NCI-H146 (cell line): ENCODE data around the gene GRAMD2A.
A peak's percentile ranks its signal among the peaks of the same experiment; 100 is the strongest.

Experiments used
- DNase-seq: peaks from one replicate; lab custom pipeline; 2025; lab: John Stamatoyannopoulos, UW

GRAMD2A gene

DNA sequence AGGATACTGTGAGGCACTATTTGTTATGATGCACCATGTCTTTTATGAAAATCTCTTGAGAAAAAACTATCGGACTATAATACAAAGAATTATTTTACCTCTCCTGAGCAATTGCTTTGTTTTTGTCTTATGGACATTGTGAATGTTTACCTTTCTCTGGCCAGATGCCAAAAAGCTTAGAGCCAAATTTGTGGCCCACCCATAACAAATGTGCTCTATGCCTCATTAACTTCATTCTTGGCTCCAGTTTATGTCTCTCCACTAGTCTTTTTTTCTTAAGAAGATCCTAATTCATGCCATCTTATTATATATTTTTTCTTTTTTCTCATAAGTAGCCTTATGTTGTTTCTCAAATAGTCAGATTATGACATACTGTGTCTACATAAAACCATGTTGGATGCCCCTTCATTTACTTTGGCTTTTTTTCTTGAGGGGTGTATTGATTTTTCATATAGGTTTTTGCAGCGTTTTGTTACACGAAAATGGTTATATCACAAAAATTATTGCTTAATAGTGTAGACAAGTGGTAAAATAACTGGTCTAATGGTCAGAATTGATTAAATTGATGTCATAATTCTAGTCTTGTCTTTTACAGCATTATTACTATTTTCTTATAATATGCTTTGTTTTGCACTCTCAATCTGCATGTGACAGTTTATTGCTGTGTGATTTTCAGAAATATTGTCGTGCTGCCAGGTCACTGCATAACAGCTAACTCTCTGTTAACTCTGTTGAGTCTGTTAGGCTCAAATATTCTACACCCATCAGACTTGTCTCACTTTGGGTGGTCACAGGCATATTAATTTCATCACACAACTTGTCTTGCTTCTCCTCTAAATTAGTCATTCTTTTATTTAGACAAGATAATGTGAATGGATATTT, 61.2 kb downstream of the GRAMD2A start:
- DNase-seq, result peak; percentile 67

DNA sequence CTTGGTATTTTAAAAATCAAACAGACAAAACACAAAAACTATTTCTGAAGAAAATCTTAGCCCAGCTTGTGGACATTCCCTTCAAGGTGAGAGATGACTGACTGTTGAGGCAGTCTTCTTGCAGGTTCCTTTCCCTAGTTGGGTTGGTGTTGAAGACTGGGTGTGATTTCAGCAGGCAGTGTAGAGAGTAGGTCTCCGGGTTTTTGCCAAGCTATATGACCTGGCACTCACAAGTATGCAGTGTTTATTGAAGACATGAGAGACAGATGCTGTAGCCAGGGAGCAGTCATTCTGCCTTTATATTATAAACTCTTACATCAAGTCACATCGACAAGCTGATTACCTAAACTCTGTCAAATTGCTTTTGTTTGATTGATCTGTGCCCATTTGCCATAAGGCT, 61.9 kb downstream of the GRAMD2A start:
- DNase-seq, result peak; percentile 32

DNA sequence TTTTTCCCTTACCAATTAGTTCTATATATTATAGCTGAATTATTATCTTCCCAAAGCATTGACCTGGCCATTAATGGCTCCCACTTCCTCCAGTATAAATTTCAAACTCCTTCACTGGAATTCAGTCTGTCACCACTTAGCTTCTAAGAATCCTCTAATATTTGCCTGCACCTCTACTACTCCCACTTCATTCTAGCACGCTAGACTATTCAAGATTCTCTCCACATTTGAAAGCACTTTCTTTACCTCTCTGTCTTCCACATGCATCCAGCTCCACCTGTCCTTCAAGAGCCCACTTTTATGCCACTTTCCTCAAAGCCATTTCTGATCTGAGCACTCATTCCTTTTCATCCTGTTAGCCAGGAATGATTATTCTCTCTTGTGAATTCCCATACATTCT, 64.4 kb downstream of the GRAMD2A start:
- no peak for DNase-seq

DNA sequence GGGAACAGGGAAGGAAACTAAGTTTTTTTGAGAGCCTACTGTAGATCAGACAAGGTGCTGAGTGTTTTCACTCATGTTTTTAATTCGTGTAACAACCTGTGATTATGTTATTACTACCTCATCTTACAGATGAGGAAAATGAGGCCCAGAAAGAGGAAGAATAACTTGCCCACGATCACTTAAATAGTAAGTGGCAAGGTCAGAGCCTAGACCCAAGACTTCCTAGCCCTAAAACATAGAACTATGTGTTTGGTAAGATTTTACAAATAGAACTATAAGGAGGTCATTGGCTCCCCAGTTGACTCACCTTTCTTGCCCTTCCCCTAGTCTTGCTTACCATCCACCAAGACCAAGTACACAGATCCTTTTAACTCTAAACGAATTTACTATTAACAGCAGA, 65.7 kb downstream of the GRAMD2A start:
- DNase-seq, result no peak

DNA sequence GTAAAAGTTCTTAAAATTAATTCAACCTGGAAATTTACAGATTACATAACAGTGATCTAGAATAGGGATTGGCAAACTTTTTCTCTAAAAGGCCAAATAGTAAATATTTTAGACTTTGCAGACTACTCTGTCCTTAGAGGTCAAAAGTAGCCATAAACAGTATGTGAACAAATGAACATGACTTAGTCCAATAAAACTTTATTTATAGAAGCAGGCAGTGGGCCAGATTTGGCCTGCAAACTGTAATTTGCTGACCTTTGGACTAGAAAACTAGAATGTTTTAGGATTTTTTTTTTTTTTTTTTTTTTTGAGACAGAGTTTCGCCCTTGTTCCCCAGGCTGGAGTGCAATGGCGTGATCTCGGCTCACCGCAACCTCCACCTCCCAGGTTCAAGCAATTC, 67.3 kb downstream of the GRAMD2A start:
- no peak for DNase-seq

DNA sequence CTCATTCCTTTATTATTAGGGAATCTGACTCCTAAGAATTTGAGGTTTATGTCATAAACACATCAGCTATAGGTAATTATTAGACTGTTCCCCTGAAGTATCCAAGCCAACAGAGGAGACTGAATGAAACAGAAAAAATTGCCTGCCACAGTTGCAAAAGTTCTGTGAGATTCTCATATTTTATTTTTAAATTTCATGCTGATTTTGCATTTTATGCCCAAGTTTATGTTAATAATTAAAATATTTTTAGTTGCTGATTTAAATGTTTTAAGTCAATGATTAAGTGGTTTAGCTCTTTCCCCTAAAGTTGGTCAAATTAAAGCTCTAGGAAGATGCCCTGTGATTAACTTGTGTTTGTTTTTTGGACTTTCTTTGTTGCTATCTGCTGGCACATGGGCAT, 69.2 kb downstream of the GRAMD2A start:
- no peak for DNase-seq

DNA sequence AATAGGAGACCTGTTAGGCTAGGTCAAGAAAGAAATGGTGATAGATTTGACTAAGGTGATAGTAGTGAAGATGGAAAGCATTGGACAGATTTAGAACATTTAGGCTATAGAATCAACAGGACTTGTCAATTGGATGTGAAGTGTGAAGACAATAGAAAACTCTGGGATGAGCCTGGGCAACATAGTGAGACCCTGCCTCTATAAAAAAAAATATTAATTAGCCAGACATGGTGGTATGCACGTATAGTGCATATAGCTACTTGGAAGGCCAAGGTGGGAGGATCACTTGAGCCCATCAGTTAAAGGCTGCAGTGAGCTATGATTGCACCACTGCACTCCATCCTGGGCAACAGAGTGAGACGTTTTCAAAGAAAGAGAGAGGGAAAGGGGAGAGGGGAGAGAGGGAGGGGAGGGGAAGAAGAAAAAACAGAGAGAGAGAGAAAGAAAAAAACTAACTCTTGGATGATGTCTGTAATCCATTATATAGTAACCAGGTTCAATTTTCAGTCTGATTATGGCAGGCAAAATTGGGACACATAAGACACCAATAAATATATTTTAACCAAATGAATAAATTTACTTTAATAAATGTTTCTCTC, 69.8 kb downstream of the GRAMD2A start:
- DNase-seq, result no peak

DNA sequence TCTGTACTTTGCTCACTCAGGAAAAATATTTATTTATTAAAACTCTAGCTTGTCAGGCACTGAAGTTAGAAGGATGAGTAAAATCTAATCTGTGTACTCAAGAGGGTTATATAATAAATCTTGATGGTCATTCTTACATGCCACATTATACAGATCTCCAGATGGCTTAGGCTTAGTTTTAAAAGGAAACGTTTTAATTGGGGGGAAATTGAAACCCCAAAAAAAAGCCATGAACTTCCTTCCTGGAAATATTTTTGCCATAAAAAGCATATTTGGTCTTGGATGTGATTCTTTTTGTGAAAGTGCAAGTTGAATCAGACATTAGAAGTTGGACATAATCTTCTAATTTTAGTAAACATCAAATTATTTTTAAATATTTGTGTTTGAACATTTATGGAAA, 73.4 kb downstream of the GRAMD2A start:
- DNase-seq, result no peak

DNA sequence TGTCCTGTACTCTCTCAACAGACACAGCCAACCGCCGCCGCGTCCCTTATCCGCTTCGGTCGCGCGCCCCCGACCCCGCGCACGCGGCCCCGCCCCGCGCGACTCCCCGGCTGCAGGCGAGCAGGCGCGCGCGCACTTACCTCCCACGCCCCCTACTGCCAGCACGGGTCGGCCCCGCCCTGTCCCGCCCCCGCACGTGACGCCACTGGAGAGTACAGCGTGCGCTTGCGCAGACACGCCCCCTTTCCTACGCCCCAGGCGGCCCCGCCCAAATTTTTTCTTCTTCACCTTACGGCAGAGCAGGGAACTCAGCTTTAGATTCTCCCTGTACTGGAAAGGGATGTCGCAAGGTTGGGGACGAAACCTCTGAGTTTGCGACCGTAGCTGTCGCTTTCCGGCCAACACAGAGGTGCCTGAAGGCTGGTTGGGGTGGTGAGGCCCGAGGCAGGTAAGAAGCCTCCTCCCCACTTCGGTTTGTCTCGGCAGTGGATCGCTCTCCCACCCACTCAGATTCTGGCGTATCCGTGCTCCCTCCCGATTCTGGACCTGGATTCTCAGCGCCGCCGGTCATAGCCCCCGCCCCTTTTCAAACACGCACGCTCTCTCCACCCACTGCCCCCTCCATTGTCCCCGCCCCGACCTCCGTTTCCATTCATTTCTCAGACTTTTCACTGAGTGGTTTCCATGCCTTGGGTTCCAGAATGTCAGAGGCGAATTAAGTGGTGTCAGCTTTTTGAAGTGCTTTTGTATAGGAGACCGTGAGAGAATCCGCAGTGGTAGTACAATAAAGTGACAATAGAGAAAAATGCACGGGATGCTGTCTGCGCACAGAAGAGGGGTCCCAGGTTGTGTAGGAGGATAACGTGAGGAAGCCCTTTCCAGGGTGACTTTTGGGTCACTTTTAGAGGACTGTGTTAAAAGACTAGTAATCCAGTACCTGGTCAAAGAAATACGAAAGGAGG, 79.3 kb downstream of the GRAMD2A start, which contains the start of the genes MYO9A and SENP8:
TSS of gene MYO9A (minus strand) at position 134 of the 962 bp plus-strand sequence. CDS start 71,587 bp downstream, outside the sequence.
TSS of gene SENP8 (plus strand) at position 387 of the 962 bp plus-strand sequence. CDS start 21,221 bp downstream, outside the sequence.
- peak; percentile 94 for DNase-seq

DNA sequence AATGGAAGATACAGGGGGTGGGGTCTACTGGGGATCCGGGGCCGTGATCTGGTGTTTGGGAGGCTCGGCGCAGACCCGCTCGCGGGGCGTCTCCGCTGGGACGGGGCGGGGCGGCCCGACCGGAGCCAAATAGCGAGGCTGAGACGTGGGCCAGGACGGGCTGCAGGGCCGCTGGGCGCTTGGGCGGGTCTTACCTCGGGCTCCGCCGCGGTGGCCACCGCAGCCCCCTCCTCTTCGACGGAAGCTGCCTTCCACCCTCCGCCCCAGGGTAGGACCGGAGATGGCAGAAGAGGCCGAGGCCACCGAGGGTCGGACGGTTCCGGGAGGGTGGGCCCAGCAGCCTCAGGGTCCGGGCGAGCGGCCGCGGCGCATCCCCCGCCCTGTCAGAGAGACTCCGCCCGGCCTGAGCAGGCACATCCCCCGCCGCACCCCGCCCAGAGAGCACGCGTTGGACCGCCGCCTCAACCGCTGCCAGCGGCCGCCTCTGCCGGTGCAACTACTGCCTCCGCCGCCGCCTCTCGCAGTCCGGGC, 80.0 kb downstream of the GRAMD2A start:
- no peak for DNase-seq

DNA sequence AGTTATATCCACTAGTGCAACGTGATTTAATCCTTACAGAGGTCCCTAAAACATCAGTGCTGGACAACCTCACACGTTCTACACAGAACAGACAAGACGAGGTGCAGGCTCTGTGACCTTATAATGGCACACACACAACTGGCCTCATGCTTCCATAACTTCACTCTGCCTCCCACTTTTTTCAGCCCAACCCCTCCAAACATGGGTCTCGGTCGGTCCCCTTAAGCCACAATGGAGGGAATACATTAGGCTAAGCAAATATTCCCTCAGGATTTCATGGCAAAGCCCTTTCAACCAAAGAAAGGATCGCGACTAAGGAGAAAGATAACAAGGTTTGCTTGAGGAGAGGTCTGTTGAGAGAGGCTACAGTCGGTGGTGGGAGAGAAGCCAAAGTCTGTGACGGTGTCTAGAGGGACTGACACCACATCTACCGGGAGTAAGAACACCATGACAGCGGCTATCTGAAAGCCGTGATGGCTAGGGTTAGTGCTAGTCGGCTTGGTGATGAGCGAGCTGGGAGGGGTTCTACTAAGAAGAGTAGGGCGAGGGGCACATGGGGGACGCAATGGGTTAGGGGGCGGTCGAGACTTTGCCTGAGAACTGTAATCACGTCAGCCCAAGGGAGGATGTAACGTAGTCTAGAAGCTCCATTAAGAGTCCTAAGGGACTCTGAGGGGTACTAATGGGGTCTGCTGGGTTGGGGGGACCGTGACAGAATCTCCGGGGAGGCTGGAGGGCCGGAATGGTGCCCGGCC, 80.7 kb downstream of the GRAMD2A start:
- peak; percentile 14 for DNase-seq

DNA sequence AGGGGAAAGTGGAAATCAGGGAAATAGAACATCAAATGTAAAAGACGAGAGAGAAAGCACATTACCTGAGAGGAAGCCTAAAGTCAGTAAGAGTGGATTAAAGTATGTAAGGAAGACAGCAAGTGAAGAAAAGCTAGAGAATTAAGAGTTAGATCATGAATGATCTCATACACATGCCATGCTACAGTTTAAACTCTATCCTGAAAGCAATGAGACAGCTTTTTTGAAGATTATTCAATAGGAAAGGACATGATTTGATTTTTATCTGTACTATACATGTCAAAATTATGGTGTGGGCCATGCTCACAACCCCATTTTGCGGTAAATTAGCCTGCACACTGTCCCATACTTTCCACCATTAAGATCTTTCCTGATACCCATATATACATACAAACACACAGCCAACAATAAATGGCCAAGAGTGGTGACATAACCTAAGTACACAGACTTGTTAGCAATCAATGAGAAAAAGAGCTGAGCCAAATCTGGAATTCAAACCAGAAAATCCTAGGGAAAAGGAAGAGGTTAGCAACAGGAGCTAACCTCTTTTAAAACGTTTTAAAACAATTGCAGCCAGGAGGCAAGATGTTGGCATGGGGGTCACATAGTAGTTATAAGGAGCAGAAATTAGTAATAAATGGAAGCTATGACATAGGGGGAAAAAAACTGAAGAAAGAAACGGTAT, 84.1 kb downstream of the GRAMD2A start:
- DNase-seq, result no peak

DNA sequence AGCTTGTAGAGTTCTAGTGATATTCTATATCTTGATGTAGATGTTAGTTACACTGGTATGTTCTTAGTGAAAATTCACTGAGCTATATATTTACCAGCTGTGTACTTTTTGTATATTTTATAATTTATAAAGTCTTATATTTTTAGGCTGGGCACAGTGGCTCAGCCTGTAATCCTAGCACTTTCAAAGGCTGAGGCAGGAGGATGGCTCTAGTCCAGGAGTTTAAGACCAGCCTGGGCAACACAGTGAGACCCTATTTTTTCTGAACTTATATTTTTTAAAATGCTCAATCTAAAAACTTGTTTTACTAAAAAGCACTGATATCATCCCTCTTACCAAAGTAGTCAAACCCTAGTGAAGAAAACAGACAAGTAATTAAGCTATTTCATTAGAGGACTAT, 84.8 kb downstream of the GRAMD2A start:
- no peak for DNase-seq

DNA sequence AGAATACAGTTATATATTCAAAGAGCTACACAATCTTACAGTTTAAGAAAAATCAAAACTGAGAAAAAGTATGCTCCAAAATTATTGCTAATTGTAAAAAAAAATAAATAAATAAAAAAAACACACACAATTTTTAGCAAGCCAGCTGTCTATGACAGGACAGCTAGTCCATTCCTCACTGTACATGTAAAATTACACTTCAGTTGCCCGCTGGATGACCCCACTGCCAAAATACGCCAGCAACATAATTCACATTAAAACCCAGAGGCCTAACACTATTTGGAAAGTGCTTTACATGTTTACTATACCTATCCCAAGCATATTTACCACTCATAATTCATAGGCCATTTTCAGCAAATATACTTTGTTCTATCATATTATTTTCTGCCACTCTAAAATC, 85.5 kb downstream of the GRAMD2A start:
- no peak for DNase-seq

DNA sequence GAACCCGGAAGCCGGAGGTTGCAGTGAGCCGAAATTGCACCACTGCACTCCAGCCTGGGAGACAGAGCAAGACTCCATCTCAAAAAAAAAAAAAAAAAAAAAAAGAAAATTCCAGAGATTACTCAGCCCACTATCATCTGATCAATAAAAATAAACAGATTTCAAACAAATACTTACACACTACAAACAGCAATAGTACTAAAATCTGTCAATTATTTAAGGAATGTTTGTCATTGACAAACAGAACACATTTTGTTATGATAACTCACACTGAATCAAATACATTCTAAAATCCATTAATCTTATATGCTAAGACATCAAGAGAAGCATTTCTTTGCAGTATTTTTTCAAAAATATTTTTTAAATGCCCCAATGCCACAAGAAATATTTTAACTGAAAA, 87.2 kb downstream of the GRAMD2A start:
- DNase-seq, result no peak
